NCI-H226 (cell line): ENCODE results near the gene MAPK8IP1.

Source experiments
- DNase-seq: peaks from one replicate; pipeline ENCODE4 v3.0.0-alpha.2; 2015

The MAPK8IP1 gene

GRCh38 chr11:45860348-45860747, 25.1 kb upstream of the MAPK8IP1 start:
- DNase-seq = peak; percentile 69

GRCh38 chr11:45860764-45861510, 24.5 kb upstream of the MAPK8IP1 start:
- DNase-seq = no peak

- DNase-seq = no peak
Observed at GRCh38 chr11:45864041-45864440, 21.4 kb upstream of the MAPK8IP1 start.

GRCh38 chr11:45869551-45869950, 15.9 kb upstream of the MAPK8IP1 start:
- no peak for DNase-seq

- no peak for DNase-seq
Observed at GRCh38 chr11:45870706-45871105, 14.7 kb upstream of the MAPK8IP1 start.

GRCh38 chr11:45871638-45872037, 13.8 kb upstream of the MAPK8IP1 start:
- DNase-seq = no peak

GRCh38 chr11:45872651-45873356, 12.6 kb upstream of the MAPK8IP1 start:
- DNase-seq = peak; percentile 21

GRCh38 chr11:45876401-45876800, 9.1 kb upstream of the MAPK8IP1 start:
- no peak for DNase-seq

GRCh38 chr11:45877221-45877620, 8.2 kb upstream of the MAPK8IP1 start:
- DNase-seq = no peak

- no peak for DNase-seq
Observed at GRCh38 chr11:45877845-45878244, 7.6 kb upstream of the MAPK8IP1 start.

- peak; percentile 66 for DNase-seq
Observed at GRCh38 chr11:45879803-45880686, 5.4 kb upstream of the MAPK8IP1 start.

GRCh38 chr11:45880772-45881570, 4.5 kb upstream of the MAPK8IP1 start:
- DNase-seq = no peak

- no peak for DNase-seq
Observed at GRCh38 chr11:45881708-45882368, 3.6 kb upstream of the MAPK8IP1 start.

- no peak for DNase-seq
Observed at GRCh38 chr11:45884596-45885185, 760 bp upstream of the MAPK8IP1 start.

- no peak for DNase-seq
Observed at GRCh38 chr11:45885921-45886721, 670 bp downstream of the MAPK8IP1 start.

GRCh38 chr11:45886816-45887520, 1.5 kb downstream of the MAPK8IP1 start:
- DNase-seq = no peak

GRCh38 chr11:45887587-45887986, 2.1 kb downstream of the MAPK8IP1 start:
- DNase-seq = no peak

- no peak for DNase-seq
Observed at GRCh38 chr11:45889555-45889954, 4.1 kb downstream of the MAPK8IP1 start.

- DNase-seq = no peak
Observed at GRCh38 chr11:45889966-45890365, 4.5 kb downstream of the MAPK8IP1 start.
